HG03460 (cell line): ENCODE results near the gene AIRE.

Experiments used
- ATAC-seq: cut with Tn5 transposase; IDR thresholded peaks from one replicate; pipeline ENCODE4 v1.9.1; 2021; ENCODE audit not compliant: unreplicated experiment

The AIRE gene

GRCh38 chr21:44322621-44323325 lies 37.1 kb downstream of the AIRE start:
- ATAC-seq, result no peak

DNA sequence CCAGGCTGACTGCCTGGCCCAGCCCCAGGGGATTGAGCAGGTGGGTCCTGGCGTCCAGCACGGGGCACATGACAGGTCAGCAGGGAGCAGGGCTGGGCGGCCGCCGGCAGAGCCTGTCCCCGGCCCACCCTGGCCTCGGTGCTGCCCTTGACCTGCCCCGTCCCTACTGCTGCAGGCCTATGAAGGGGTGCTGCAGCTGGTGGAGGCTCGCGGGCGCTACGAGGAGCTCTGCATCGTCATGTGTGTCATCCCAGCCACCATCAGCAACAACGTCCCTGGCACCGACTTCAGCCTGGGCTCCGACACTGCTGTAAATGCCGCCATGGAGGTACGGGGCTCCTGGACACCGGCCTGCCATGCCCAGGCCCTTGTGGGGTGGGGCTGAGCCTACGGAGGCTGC lies 37.9 kb downstream of the AIRE start:
- ATAC-seq, result no peak

GRCh38 chr21:44324106-44324853 lies 38.6 kb downstream of the AIRE start:
- ATAC-seq, result no peak

DNA sequence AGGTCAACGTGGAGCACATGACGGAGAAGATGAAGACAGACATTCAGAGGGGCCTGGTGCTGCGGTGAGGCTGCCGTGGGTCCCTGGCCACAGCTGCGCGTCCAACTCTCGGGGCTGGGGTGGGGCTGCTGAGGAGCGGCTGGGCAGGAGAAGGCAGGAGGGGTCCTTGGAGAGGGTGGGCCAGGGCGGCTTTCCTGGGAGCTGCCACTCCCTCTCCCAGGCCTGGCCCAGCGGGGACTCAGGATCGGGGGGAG lies 39.1 kb downstream of the AIRE start:
- no peak for ATAC-seq

DNA sequence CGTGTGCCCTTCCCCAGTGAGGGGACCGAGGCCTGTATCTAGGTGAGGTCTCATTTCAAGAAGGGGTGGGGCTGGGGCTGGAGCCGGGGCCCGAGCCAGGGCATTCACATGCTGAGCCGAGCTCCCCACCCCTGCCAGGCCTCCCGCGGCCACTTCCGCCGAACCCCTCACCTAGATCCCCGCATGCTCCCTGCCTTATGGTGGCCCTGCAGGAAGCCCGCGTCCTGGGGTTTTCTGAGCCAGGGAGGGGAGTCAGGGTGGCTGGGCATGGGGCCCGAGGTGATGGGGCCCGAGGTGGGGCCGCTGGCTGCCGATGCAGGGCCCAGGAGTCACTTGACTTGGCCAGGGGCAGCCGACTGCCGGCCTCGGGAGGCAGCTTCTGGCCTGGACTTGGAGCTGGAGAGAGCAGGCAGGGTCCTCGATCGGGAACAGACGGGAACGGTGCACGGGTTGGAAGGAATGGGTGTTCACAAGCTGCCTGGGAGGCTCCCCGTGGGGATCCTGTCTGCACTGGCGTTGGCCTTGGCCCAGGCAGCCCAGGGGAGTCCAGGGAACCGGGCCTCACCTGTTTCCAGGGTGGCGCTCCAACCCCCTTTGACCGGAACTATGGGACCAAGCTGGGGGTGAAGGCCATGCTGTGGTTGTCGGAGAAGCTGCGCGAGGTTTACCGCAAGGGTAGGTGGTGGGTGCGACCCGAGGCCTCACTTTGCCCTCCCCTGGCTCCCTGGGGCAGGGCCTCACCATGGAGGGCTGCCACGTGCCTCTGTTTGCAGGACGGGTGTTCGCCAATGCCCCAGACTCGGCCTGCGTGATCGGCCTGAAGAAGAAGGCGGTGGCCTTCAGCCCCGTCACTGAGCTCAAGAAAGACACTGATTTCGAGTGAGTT lies 40.0 kb downstream of the AIRE start:
- ATAC-seq, result no peak

GRCh38 chr21:44326272-44326647 lies 40.6 kb downstream of the AIRE start:
- no peak for ATAC-seq

- ATAC-seq, result no peak
These were observed 41.3 kb downstream of the AIRE start for GRCh38 chr21:44326716-44327602.

GRCh38 chr21:44327603-44327974 lies 41.9 kb downstream of the AIRE start:
- ATAC-seq, result no peak

DNA sequence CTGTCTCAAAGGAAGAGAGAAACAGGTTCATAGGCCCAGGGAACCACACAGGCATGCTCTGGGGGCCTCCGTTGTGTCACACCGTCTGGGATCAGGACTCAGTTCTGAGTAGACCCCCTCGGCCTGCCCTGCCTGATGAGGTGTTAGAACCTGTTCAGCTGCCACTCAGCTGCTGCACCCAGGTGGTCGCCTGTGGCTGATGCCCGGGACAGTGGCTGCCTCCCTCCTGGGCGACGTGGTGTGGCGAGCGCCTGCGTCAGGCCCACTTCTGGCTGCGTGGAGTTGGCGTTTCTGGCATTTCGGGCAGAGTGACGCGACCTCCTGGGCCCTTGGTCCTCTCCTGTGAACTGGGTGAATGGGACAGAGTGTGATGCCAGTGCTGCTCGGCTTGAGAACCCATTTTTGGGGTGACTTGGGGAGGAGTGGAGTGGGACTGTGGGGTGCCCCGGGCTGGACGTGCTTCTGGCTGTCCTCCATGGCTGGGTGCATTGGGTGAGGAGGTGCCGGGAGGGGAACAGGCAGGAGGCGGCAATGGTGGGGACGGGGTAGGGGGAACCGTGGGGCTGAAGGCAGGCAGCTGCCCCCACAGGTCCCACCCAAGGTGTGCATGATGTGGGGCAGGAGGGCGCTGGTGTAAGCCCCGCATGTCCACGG lies 42.7 kb downstream of the AIRE start:
- no peak for ATAC-seq

DNA sequence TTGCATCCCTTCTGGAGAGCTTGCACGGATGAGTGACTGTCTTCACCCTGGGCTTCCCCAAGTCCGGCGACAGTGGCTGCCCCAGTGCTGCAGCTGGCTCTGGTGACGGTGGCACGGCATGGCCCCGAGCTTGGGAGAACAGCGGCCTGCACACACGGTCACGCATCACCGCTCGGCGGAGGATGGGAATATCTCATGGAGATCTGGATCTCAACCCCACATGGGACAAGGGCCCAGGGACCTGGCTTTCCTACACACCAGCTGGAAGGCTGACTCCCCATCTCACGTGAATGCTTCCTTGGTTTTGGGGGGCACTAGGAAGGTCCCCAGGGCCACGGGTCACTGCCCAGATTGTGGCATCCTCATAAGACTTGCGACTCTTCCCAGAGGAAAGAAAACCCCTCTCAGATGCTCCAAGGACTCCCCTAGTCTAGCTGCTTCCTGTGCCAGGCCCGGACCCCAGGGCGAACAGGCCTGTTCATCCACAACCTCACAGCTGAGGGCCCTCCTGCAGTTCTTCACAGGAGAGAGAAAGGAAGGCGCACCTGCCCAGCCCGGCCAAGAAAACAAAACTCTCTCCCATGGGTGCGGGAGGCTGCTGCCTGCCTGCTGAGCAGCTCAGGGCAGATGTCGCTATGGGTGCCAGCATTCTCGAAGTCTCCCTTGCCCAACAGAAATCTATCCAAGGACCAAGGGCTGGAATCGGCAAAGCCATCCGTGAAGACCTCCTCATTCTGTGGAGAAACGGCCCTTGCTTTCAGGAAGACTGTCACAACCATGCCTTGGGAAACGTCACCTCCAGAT lies 43.6 kb downstream of the AIRE start:
- ATAC-seq, result no peak

DNA sequence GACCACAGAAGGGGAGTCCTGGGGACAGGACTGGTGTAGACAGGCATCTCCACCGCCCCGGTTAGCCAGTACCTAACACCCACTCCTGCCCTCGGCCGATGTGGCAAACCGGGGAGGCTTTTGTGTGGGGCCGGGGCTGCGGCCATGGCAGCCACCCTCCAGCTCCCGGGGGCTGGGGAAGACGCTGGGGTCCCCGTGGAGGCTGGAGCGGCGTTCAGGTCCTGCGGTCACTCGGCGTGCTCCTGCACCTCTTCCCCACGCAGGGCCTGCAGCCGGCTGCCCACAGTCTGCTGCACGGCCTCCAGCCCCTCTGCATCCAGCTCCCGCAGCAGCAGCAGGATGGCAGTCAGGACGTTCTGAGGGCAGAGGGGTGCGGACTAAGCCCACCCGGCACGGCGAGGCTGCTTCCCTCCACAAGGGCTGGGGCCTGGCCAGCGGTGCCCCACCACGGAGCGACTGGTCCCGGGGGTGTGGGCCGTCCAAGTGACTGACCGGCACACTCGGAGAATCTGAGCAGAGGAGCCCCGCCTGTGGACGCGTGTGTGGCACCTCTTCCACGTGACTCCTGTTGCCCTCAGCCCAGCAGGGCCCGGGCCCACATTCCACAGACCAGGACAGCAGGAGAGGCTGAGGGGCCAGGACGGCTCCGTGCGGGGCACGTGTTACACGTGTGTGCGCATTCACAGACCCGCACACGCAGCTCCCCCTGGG lies 44.5 kb downstream of the AIRE start:
- ATAC-seq, result no peak

GRCh38 chr21:44330698-44331097 lies 45.0 kb downstream of the AIRE start:
- no peak for ATAC-seq

- no peak for ATAC-seq
These were observed 45.5 kb downstream of the AIRE start for GRCh38 chr21:44331209-44331608.

GRCh38 chr21:44331650-44332307 lies 46.1 kb downstream of the AIRE start:
- no peak for ATAC-seq

- no peak for ATAC-seq
These were observed 46.7 kb downstream of the AIRE start for GRCh38 chr21:44332383-44332782.

GRCh38 chr21:44332965-44333364 lies 47.3 kb downstream of the AIRE start:
- no peak for ATAC-seq

- no peak for ATAC-seq
These were observed 48.0 kb downstream of the AIRE start for GRCh38 chr21:44333509-44334328.
